ENCODE data around the gene SGF29. TPM values are rescaled to one million over a fixed set of nuclear protein-coding genes. Genes with fewer than 3 reads are reported as not detected.
A peak's percentile ranks its signal among the peaks of the same experiment; 100 is the strongest.

SGF29 gene
- total and polyA plus RNA-seq, 2 of the 8 experiments (the other 6 are each of a cell fraction or from before 2014, with no cell fraction given): 3.1 to 22.7 TPM

- H3K14ac ChIP-seq (ENCODE audit: insufficient read length): no peak overlapping the region
- H3K9me3 ChIP-seq (ENCODE audit: insufficient read depth in 2 of 2, low read depth in 1 of 2, low read length in 1 of 2): no peaks in the 10 kb centered on the region
- no peak overlapping the region for H3K27ac ChIP-seq (ENCODE audit: low read depth, low read length)
- H2BK120ac ChIP-seq (replicated peaks; ENCODE audit: low read depth, low read length): no peak overlapping the region
- no peak overlapping the region for H2BK5ac ChIP-seq (ENCODE audit: low read depth, low read length)
- TF ChIP-seq ATF2 (IDR thresholded peaks at IDR 0.05; ENCODE audit: low read length) (no peak), TAF7 (optimal IDR thresholded peaks at IDR 0.05; ENCODE audit: borderline replicate concordance, low read depth, low read length) (no peak), BRCA1 (IDR thresholded peaks at IDR 0.05; ENCODE audit: low read depth, low read length) (no peak), ZNF274 (IDR thresholded peaks at IDR 0.05; ENCODE audit: borderline replicate concordance, extremely low read depth, low read length) (no peak), YY1 (IDR thresholded peaks at IDR 0.05; ENCODE audit: low read depth, low read length) (no peak), CTCF (IDR thresholded peaks at IDR 0.05; ENCODE audit: control extremely low read depth in 1 of 3, insufficient read depth in 1 of 3, low read depth in 1 of 3, low read length in 3 of 3) (no peak)
- POLR2A ChIA-PET (ENCODE audit: partially characterized antibody): no interaction called here
- H4K5ac ChIP-seq (ENCODE audit: insufficient read length, low read depth, low read length): no peak overlapping the region
- no peak overlapping the region for H2AFZ ChIP-seq (ENCODE audit: low read length)
- H3K4ac ChIP-seq (replicated peaks; ENCODE audit: insufficient read length, low read depth, low read length): no peak overlapping the region
- FAIRE-seq (no peak), DNase-seq (ENCODE audit: low read depth in 1 of 2, low spot score in 2 of 2) (no peak)
- no peak overlapping the region for H3K4me2 ChIP-seq (ENCODE audit: insufficient read depth in 1 of 2, low read depth in 2 of 2, low read length in 2 of 2)
- H3K56ac ChIP-seq (replicated peaks; ENCODE audit: insufficient read length, low read depth, low read length): no peak overlapping the region
- no peak overlapping the region for H2BK12ac ChIP-seq (ENCODE audit: low read depth, low read length)
- WGBS, 2 experiments (ENCODE audit: extremely low coverage in 1 of 2, insufficient coverage in 1 of 2, insufficient read length in 1 of 2, insufficient replicate concordance in 2 of 2, low coverage in 1 of 2, low lambda C conversion rate in 2 of 2, missing lambda C conversion rate in 1 of 2): 91% methylated on average over 14 of the region's 14 CpGs; no CpG with 5 or more reads in 1 of the 2 experiments
- H4K20me1 ChIP-seq (replicated peaks in 1 of 2; ENCODE audit: control insufficient read depth in 1 of 2, insufficient read depth in 2 of 2, low read length in 2 of 2): no peaks in the 10 kb centered on the region
- no peak overlapping the region for H2BK20ac ChIP-seq (ENCODE audit: low read length)
- no peak overlapping the region for H3K18ac ChIP-seq (ENCODE audit: extremely low read depth, low read length)
- H3K23me2 ChIP-seq (ENCODE audit: low read depth, low read length): no peaks in the 10 kb centered on the region; the same call in 1 of the 2 replicates
- H3K79me2 ChIP-seq (ENCODE audit: control insufficient read depth in 1 of 2, insufficient read depth in 2 of 2, low read length in 2 of 2): no peaks in the 10 kb centered on the region
- H4K91ac ChIP-seq (replicated peaks; ENCODE audit: insufficient read length, low read length): no peak overlapping the region
- no peak overlapping the region for H3K9ac ChIP-seq (replicated peaks in 1 of 4; ENCODE audit: extremely low read depth in 1 of 4, low read depth in 3 of 4, low read length in 3 of 4)
- no peaks in the 10 kb centered on the region for H3K4me1 ChIP-seq (replicated peaks in 1 of 4; ENCODE audit: control insufficient read depth in 3 of 4, insufficient read depth in 4 of 4, low read length in 3 of 4)
- no peak overlapping the region for H3K23ac ChIP-seq (ENCODE audit: insufficient read length)
- no peaks in the 10 kb centered on the region for H3K27me3 ChIP-seq (replicated peaks in 1 of 4; ENCODE audit: control insufficient read depth in 3 of 4, extremely low read depth in 1 of 4, insufficient read depth in 3 of 4, low read length in 3 of 4)
- H2BK15ac ChIP-seq (ENCODE audit: low read length): no peak overlapping the region
- peak overlapping the region; percentile 68; the same call in 1 of the 2 replicates for H4K8ac ChIP-seq (ENCODE audit: extremely low read depth, insufficient read depth, low read length)
- H3K4me3 ChIP-seq (ENCODE audit: extremely low read depth in 1 of 4, insufficient read depth in 2 of 4, low read depth in 3 of 4, low read length in 4 of 4): no peak overlapping the region
- no peaks in the 10 kb centered on the region for H3K36me3 ChIP-seq (ENCODE audit: control insufficient read depth in 2 of 4, insufficient read depth in 4 of 4, low read length in 3 of 4)
- H2AK5ac ChIP-seq (ENCODE audit: low read depth, low read length): no peak overlapping the region
- no peaks in the 10 kb centered on the region for H3K79me1 ChIP-seq (ENCODE audit: low read depth, low read length)
- CTCF ChIA-PET (ENCODE audit: partially characterized antibody): interaction anchor here (0.7 kb wide), 2 partner anchors 37 to 46 kb away, joined by 3 to 4 read pairs; no protein-coding TSS in a partner anchor
Measured at GRCh38 chr16:28548306-28548802, 5.4 kb upstream of the SGF29 start.

All from H1 (cell line).